DOHH2 (cell line): ENCODE results near the gene MRPS11.

Experiments
- H3F3A ChIP-seq: fragments of 200-600 bp; sonication (generic), shearing (Covaris generic); 2 replicates; pipeline ENCODE4 v1.6.0; 2016; ENCODE audit warnings: antibody characterized with exemption, mild to moderate bottlenecking; ENCODE audit not compliant: control insufficient read depth, insufficient read depth
- H3K27ac ChIP-seq: fragments of 200-600 bp; sonication (generic); 2 replicates; pipeline ENCODE4 v1.5.1; 2014; ENCODE audit warnings: low read depth, mild to moderate bottlenecking, low read length, moderate library complexity
- H3K27me3 ChIP-seq: fragments of 200-600 bp; sonication (generic); 2 replicates; pipeline ENCODE4 v1.6.1; 2014; ENCODE audit warnings: mild to moderate bottlenecking, low read length, mixed read lengths; ENCODE audit not compliant: control insufficient read depth
- H3K36me3 ChIP-seq: fragments of 200-600 bp; sonication (generic); 2 replicates; pipeline ENCODE4 v1.6.1; 2014; ENCODE audit warnings: mild to moderate bottlenecking, low read length, moderate library complexity, mixed read lengths; ENCODE audit not compliant: control insufficient read depth
- H3K4me1 ChIP-seq: fragments of 200-600 bp; sonication (generic); 2 replicates; pipeline ENCODE4 v1.6.1; 2014; ENCODE audit warnings: mild to moderate bottlenecking, low read length, mixed read lengths; ENCODE audit not compliant: control insufficient read depth
- H3K4me2 ChIP-seq: fragments of 200-600 bp; sonication (generic); 2 replicates; pipeline ENCODE4 v1.6.0; 2014; ENCODE audit warnings: mild to moderate bottlenecking, low read length, moderate library complexity
- H3K4me3 ChIP-seq: fragments of 200-600 bp; sonication (generic); 2 replicates; pipeline ENCODE4 v1.5.1; 2014; ENCODE audit warnings: mild to moderate bottlenecking, low read length, mixed read lengths
- H3K79me2 ChIP-seq: fragments of 200-600 bp; sonication (generic); 2 replicates; pipeline ENCODE4 v1.6.1; 2014; ENCODE audit warnings: mild to moderate bottlenecking, low read length, mixed read lengths; ENCODE audit not compliant: control insufficient read depth
- H3K9me2 ChIP-seq: fragments of 200-600 bp; sonication (generic); replicated peaks from 2 replicates; pipeline ENCODE4 v1.6.1; 2014; ENCODE audit warnings: mild to moderate bottlenecking, low read length, mixed read lengths; ENCODE audit not compliant: control insufficient read depth
- H3K9me3 ChIP-seq: fragments of 200-600 bp; sonication (generic); 2 replicates; pipeline ENCODE4 v1.6.1; 2014; ENCODE audit warnings: antibody characterized with exemption, low read length, mixed read lengths; ENCODE audit not compliant: control insufficient read depth, insufficient read depth
- H4K20me1 ChIP-seq: fragments of 200-600 bp; sonication (generic); 2 replicates; pipeline ENCODE4 v1.6.0; 2014; ENCODE audit warnings: low read depth, mild to moderate bottlenecking, antibody characterized with exemption, low read length, moderate library complexity; ENCODE audit not compliant: control insufficient read depth, insufficient read depth
- CTCF ChIP-seq: fragments of 200-600 bp; sonication (generic); IDR thresholded peaks from one replicate; pipeline ENCODE4 v1.5.1; 2014; ENCODE audit warnings: antibody characterized with exemption, mild to moderate bottlenecking, low read depth, low read length; ENCODE audit not compliant: poor library complexity, severe bottlenecking
- EZH2phosphoT487 ChIP-seq: fragments of 200-600 bp; sonication (generic); IDR thresholded peaks from 2 replicates; pipeline ENCODE4 v1.6.1; 2017; ENCODE audit warnings: borderline replicate concordance, mild to moderate bottlenecking, antibody characterized with exemption, low read length, moderate library complexity, mixed read lengths

The MRPS11 gene

GRCh38 chr15:88498996-88499395 is 31.5 kb downstream of the MRPS11 start:
- H3K27me3 ChIP-seq, result no peaks in the 10 kb centered on the region
- H3K9me3 ChIP-seq, result no peaks in the 10 kb centered on the region
- no peaks in the 10 kb centered on the region for H3F3A ChIP-seq
- no peaks in the 10 kb centered on the region for H3K79me2 ChIP-seq
- no peak overlapping the region for H3K27ac ChIP-seq
- no peak overlapping the region for H3K4me2 ChIP-seq
- no peaks in the 10 kb centered on the region for H4K20me1 ChIP-seq
- H3K9me2 ChIP-seq, result no peaks in the 10 kb centered on the region
- H3K4me1 ChIP-seq, result no peaks in the 10 kb centered on the region
- TF ChIP-seq EZH2phosphoT487, result no peak
- no peak for TF ChIP-seq CTCF
- H3K4me3 ChIP-seq, result no peak overlapping the region
- no peaks in the 10 kb centered on the region for H3K36me3 ChIP-seq

- no peaks in the 10 kb centered on the region for H4K20me1 ChIP-seq
- peaks cover 4% of the 10 kb centered on the region for H3K4me1 ChIP-seq
- no peaks in the 10 kb centered on the region for H3K27me3 ChIP-seq
- no peaks in the 10 kb centered on the region for H3K79me2 ChIP-seq
- H3K9me3 ChIP-seq, result no peaks in the 10 kb centered on the region
- no peak overlapping the region for H3K4me2 ChIP-seq
- H3K36me3 ChIP-seq, result 0 out of 2 replicates have a peak, but pooled peaks cover 2% of the 10 kb centered on the region
- TF ChIP-seq CTCF (no peak), EZH2phosphoT487 (no peak)
- no peak overlapping the region for H3K27ac ChIP-seq
- no peak overlapping the region for H3K4me3 ChIP-seq
- no peaks in the 10 kb centered on the region for H3K9me2 ChIP-seq
- H3F3A ChIP-seq, result no peaks in the 10 kb centered on the region
Measured at GRCh38 chr15:88504445-88504844, 36.9 kb downstream of the MRPS11 start.

GRCh38 chr15:88505721-88506120 is 38.2 kb downstream of the MRPS11 start:
- no peak overlapping the region for H3K4me2 ChIP-seq
- H3K27ac ChIP-seq, result no peak overlapping the region
- no peaks in the 10 kb centered on the region for H3K9me2 ChIP-seq
- H3K79me2 ChIP-seq, result no peaks in the 10 kb centered on the region
- H3K36me3 ChIP-seq, result peaks cover 2% of the 10 kb centered on the region; the same call in 1 of the 2 replicates
- peaks cover 7% of the 10 kb centered on the region for H3K4me1 ChIP-seq
- H3F3A ChIP-seq, result no peaks in the 10 kb centered on the region
- no peak overlapping the region for H3K4me3 ChIP-seq
- no peaks in the 10 kb centered on the region for H4K20me1 ChIP-seq
- H3K9me3 ChIP-seq, result no peaks in the 10 kb centered on the region
- H3K27me3 ChIP-seq, result no peaks in the 10 kb centered on the region
- no peak for TF ChIP-seq CTCF
- no peak for TF ChIP-seq EZH2phosphoT487
